HG03520 (cell line): Measurements from ENCODE around the gene SLC1A4.

ENCODE experiments used
- ATAC-seq: cut with Tn5 transposase; IDR thresholded peaks from one replicate; pipeline ENCODE4 v1.9.1; 2021; ENCODE audit warnings: mild to moderate bottlenecking, moderate library complexity; ENCODE audit not compliant: unreplicated experiment

SLC1A4 gene

GRCh38 chr2:65045651-65046050 lies 56.5 kb downstream of the SLC1A4 start:
- ATAC-seq = no peak

DNA sequence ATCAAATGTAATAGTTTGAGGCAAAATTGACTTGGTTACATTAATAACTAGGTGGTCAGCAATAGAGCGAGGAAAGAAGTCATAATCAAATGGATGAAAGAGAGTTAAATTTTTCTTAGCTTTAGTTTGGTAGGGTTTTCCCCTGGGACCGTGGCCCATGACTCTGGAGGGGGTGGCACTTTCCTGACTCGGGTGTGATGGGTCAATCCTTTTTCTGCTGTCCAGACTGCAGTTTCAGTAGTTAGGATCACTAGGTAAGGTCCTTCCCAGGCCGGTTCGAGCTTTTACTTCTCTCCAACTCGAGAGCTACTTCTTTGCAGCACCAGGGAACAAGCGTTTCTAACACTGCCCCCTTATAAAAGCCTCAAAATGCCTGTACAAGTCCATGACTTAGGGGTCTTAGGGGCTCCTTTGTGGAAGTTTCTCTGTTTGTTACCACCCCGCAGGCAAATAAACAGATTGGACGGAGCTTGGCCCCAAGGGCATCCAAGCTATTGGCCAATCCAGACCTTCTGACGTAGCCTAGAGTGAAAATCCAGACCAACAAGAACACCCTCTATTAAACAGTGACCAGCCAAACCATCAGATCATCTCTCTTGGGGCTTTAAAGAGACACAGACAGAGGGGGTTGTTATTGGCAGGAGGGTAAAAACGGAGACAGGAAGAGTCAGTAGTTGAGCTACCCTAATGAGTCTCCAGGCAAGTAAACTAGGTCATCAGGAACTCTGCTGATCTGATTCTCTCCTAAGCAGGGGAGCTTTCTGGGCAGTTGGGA lies 57.6 kb downstream of the SLC1A4 start:
- no peak for ATAC-seq

- ATAC-seq = no peak
Observed at GRCh38 chr2:65049010-65049639, 59.9 kb downstream of the SLC1A4 start.

DNA sequence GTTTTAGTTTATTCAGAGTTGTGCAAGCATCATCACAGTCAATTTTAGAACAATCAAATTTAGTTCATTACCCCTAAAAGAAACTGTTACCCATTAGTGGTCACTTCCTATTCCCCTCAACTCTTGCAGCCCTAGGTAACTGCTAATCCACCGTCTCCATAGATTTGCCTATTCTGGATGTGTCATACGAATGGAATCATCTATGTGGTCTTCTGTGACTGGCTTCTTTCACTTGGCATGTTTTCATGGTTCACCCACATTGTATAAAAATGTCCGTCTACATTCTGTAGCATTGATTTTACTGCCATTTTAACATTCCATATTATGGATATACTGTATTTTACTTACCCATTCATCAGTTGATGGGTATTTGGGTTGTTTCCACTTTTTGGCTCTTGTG lies 61.7 kb downstream of the SLC1A4 start:
- ATAC-seq = no peak

DNA sequence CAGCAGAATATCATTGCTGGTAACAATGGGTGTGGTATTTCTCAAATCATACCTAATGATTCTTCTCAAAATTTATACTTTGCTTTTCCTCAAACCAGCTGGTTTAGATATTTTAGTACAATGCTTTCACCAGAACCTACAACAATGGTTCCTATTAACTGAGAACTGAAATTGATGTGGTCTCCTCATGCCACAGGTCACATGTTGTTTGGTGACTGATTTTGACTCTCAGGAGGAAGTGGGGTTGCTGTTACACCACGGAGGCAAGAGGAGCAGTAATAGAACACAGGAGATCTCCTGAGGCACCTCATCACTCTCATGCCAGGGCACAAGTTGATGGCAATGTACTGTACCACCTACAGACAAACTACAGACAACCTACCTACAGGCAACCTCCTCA lies 64.0 kb downstream of the SLC1A4 start:
- peak; percentile 42 for ATAC-seq

GRCh38 chr2:65054749-65055421 lies 65.7 kb downstream of the SLC1A4 start:
- no peak for ATAC-seq

GRCh38 chr2:65055422-65056214 lies 66.4 kb downstream of the SLC1A4 start:
- ATAC-seq = peak; percentile 16

DNA sequence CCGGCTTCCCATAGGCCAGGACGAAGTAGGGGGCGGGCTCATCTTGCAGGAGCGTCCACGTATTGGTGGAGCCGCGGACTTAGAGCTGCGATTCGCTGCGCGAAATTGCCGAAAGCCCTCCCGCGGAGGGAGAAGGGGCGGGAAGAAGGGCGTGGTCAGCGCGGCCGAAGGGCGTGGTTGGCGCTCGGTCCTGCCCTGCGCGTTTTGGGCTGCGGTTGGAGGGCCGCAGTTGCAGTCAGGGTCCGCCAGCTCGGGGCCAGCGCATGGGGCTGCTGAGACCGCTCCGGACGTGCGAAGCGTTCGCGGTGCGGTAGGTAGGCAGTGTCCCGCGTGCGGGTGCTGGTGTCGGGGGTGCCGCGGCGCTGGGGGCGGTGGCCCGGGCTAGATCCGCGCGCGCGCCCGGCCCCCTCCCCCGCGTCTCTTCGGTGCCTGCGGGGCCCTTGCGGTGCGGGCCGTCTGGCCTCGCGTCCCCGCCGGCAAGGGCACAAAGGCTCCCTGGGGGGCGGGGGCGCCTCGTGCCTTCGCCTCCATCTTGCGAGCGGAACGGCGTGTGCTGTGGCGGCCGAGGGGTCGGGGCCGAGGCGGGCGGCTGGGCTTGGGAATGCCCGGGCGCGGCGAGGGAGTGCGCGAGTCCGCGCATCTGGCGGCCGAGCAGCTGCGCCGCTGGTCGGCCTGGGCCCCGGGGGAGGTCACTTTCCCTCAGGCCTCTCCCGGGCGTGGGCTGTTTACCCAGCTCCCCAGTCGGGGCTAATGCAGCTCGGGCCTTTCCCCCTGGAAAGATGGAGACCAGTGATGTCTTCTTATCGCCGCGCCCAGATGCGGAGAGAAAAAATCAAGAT lies 67.2 kb downstream of the SLC1A4 start, which contains the start of gene CEP68:
TSS of gene CEP68 (plus strand) at position 202 of the 839 bp plus-strand sequence. CDS start 13,029 bp downstream, outside the sequence.
- ATAC-seq = peak; percentile 81

- no peak for ATAC-seq
Observed at GRCh38 chr2:65057054-65057375, 67.8 kb downstream of the SLC1A4 start.

DNA sequence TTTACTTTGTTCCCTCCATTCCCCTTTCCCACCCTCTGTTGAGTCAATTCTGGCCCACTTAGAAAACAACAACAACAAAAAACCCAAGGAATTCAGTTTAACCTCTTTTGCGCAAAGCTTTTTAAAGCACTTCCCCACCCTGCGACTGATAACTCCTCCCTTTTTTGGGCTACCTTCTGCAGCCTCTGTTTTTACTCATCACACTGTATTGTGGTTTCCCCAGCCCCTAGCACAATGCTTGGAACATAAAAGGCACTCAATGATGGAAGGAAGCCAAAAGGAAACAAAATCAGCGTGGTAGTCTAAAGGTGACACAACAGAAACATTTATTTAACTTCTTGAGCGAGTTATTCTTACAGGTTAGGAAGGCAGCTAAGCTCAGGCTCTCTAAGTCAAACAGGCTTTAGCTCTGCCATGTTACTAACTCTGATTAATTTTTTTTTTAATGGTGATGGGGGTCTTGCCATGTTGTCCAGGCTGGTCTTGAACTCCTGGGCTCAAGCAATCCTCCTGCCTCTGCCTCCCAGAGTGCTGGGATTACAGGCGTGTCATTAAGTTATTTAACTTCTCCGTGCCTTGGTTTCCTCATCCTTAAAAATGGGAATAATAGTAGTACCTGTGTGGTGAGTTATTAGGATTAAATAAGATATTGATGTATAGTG lies 68.3 kb downstream of the SLC1A4 start:
- no peak for ATAC-seq

GRCh38 chr2:65059071-65059470 lies 69.9 kb downstream of the SLC1A4 start:
- ATAC-seq = no peak

DNA sequence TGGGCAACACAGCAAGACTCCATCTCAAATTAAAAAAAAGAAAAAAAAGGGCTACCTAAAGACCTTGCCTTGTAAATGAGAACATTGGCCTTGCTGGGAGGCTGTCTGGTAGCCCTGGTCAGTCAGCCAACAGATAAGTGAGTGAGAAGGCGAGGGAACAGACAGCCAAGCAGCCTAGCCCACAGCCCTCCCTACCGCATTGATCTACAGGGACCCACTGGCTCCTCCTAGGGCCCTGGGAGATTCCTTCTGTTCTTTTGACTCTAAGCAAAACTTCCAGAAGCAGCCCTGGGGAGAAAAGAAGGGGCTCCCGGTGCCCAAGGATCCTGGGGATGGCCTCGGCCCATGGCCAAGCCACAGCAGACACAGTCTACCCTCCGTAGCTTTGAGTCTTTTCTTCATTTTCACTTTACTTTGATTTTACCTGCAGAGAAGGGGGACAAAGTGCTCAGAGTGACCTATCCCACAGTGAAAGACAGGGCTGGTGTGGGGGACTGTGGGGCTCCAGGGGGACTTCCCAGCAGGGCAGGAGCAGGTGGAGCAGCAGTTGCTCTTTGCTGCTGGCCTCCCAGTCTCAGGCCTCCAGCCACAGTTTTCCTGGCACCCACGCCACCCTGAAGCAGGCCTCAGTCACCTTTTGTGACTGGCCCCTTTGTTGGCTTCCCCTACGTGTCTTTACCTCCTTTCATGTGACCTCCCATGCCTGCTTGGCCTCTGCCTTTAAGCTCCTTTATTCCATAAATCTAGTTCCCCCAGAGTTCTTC lies 72.1 kb downstream of the SLC1A4 start:
- no peak for ATAC-seq

DNA sequence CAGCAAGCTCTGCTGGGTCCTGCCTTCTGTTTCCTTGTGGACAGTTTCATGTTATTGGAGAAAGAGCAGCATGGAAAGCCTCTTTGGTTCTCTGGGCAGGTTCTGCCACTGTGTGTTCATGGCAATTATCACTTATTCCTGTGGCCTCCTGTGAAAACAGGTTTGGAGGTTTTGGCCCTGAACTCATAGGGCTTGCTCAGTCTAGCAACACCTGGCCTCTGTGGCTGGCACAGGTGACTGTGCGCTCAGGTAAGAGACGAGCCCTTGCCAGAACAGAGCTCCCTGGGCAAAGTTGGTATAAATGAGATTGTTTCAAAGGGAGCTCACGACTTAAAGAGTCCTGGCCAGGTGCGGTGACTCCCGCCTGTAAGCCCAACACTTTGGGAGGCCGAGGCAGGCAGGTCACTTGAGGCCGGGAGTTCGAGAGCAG lies 72.7 kb downstream of the SLC1A4 start:
- ATAC-seq = no peak

DNA sequence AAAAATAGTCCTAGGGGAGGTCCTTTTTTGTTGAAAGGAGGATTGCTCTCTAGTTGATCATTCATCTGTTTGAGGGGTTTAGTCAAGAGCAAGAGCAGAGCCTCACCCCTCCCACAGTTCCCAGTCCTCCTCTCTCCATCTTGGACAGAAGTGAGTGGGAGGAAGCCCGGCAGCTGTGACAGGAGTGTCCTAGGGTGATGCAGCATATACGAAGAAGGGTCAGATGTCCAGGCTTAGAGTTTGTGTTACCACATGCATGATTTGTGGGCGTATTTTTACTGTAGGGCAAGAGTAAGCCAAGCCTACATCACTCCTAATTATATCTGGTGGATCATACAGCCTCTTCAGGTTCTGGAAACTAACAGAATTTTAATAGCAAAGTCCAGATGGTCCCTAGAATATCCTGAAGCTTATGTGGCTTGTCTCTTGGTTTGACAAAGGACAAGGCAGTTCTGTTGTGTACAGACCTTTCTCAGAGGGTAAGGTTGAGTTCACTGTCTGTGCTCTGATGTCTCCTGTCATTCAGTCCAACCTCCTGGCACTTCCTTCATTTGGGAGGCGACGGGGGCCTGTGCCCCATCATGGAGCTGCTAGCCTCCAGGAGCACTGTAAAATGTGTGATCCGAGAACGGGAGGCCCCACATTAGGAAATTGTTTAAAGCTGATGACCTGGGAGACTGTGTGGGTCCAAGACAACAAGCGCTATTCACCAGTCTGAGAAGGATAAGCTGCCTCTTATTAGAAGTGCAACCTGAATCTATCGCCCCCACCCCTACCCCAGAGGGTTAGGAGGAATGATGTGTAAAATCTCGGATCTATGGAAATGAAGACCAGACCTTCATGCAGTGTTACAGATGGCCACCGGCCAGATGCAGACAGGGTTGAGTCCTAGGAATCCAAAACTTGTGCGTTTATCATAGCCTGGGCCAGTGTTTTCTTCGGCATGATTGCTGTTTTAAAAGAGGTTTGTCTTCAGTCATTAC lies 73.9 kb downstream of the SLC1A4 start:
- no peak for ATAC-seq

GRCh38 chr2:65064728-65065552 lies 75.7 kb downstream of the SLC1A4 start:
- peak; percentile 76 for ATAC-seq

DNA sequence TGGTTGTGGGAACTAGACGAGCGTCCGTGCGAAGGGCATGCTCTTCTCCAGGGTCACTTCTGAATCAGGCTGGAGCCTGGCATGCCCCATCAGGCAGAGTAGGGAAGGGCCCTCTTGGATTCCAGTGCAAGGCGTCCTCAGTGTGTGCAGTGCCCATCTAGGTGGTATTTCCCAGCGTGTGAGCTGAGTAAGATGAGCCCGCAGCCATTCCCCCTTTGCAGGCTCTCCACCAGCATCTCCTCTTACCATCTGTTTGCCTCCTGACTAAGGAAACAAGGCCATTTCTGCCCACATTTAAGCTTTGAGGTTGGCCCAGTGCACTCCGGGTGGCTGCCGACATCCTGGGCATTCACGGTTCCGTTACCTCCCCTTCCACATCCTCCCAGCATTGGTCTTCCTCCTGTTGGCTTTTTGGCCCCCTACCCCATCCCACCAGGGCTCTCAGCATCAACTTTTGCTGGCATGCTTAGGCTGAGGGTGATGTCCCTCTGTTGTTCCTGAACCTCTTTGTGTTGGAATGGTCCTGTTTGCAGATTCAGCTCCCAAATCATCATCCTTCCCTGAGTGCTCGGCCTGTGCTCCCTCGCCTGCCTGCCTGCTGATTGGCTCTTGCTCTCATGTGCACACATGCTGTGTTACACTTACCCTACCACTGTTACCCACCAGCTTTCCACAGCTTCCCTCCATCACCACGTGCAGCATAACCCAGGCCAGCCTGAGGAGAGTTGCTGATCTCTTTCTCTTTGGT lies 78.8 kb downstream of the SLC1A4 start:
- ATAC-seq = no peak
